ENCODE data around the gene RNF128. TPM values are rescaled to one million over a fixed set of nuclear protein-coding genes. Genes with fewer than 3 reads are reported as not detected.
"Not testable (repeated sequence)": the region's sequence is repeated elsewhere in the genome, so short reads cannot be mapped to it uniquely, and the experiment has no call there.

Gene RNF128
- total and polyA plus RNA-seq, 4 experiments from 2014 or later = 0.11 to 0.42 (median 0.23) TPM; not detected in 1

DNA sequence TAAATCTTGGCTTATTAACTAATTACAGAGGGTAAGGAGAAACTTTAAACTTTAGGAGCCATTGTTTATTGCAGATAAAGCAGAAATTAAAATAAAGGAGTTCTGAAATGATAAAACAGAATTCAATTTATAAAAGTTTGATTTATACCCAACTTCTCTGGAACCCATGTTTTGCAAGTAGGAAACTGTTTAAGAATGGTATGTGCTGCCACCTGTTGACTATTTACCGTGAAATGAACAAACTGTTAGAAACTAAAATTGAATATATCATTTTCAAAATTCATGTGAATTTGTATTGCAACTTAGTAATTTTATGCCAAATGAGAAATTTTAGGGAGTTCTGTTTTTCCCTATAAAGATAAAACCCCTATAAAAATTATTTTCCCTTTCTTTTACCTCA is 65.0 kb downstream of the RNF128 start:
- Mint-ChIP-seq H3K4me3 (no peak overlapping the region), H3K36me3 (no peaks in the 10 kb centered on the region), H3K4me1 (no peaks in the 10 kb centered on the region), H3K9me3 (no peaks in the 10 kb centered on the region), H3K27ac (no peak overlapping the region), H3K27me3 (no peaks in the 10 kb centered on the region)
- intact Hi-C loops (cut with micrococcal nuclease) = no loop called here
- Histone ChIP-seq H3K4me1 (ENCODE audit: insufficient read depth, low read length) (no peaks in the 10 kb centered on the region), H3K27ac (ENCODE audit: low read depth, low read length) (no peak overlapping the region), H3K4me3 (ENCODE audit: low read length in 2 of 2) (no peak overlapping the region), H3K36me3 (ENCODE audit: insufficient read depth, low read length) (no peaks in the 10 kb centered on the region), H3K9me3 (ENCODE audit: control insufficient read depth in 1 of 2, low read length in 2 of 2) (no peaks in the 10 kb centered on the region), H3K27me3 (ENCODE audit: insufficient read depth, low read length) (no peaks in the 10 kb centered on the region)
- CTCF ChIA-PET (ENCODE audit: partially characterized antibody) = interaction anchor here (1.5 to 2.6 kb wide), 2 partner anchors 310 to 314 kb away, joined by 3 to 9 read pairs; no protein-coding TSS in a partner anchor
- peak in 2 of 5 donors; percentile 1 to 5 for DNase-seq
- POLR2A ChIA-PET (ENCODE audit: partially characterized antibody) = no interaction called here

DNA sequence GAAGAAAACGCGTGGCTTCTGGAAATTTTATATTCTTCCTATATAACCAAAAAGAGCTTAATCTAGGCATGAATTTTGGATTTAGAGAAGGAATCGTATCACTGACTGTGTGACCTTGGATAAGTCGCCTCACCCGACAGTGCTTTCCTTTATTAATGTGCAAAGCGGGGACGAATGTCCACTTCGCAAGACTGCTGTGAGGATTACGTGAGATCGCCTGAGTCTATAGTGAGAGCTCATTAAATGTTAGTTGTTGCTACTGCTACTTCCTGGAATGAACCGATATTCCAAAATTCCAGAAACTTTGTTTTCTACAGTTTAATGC is 75.5 kb downstream of the RNF128 start:
- CTCF ChIA-PET (ENCODE audit: partially characterized antibody) = no interaction called here
- Mint-ChIP-seq H3K27me3 (peaks cover 4 to 11% of the 10 kb centered on the region in 2 donors), H3K9me3 (peaks cover 0 to 7% (median 0%) of the 10 kb centered on the region in 8 donors), H3K27ac (peak overlapping the region in 1 of 7 donors; percentile 6), H3K36me3 (peaks cover 0 to 2% of the 10 kb centered on the region in 2 donors), H3K4me1 (peaks cover 6 to 17% (median 12%) of the 10 kb centered on the region in 4 donors), H3K4me3 (peak overlapping the region; percentile 24 to 97 (median 92))
- H3K27me3 ChIP-seq (ENCODE audit: insufficient read depth, low read length) = peaks cover 3% of the 10 kb centered on the region
- peak overlapping the region; percentile 36 to 52 for H3K4me3 ChIP-seq (ENCODE audit: low read length in 2 of 2)
- H3K4me1 ChIP-seq (ENCODE audit: insufficient read depth, low read length) = peaks cover 3% of the 10 kb centered on the region
- H3K9me3 ChIP-seq (ENCODE audit: control insufficient read depth in 1 of 2, low read length in 2 of 2) = no peaks in the 10 kb centered on the region
- no peaks in the 10 kb centered on the region for H3K36me3 ChIP-seq (ENCODE audit: insufficient read depth, low read length)
- POLR2A ChIA-PET (ENCODE audit: partially characterized antibody) = no interaction called here
- DNase-seq = no peak
- intact Hi-C loops (cut with micrococcal nuclease) = loop anchor here (5.0 to 10.0 kb wide), 2 partner anchors 190 to 313 kb away; partner anchors contain the start of genes RADX and RBM41
- no peak overlapping the region for H3K27ac ChIP-seq (ENCODE audit: low read depth, low read length)

DNA sequence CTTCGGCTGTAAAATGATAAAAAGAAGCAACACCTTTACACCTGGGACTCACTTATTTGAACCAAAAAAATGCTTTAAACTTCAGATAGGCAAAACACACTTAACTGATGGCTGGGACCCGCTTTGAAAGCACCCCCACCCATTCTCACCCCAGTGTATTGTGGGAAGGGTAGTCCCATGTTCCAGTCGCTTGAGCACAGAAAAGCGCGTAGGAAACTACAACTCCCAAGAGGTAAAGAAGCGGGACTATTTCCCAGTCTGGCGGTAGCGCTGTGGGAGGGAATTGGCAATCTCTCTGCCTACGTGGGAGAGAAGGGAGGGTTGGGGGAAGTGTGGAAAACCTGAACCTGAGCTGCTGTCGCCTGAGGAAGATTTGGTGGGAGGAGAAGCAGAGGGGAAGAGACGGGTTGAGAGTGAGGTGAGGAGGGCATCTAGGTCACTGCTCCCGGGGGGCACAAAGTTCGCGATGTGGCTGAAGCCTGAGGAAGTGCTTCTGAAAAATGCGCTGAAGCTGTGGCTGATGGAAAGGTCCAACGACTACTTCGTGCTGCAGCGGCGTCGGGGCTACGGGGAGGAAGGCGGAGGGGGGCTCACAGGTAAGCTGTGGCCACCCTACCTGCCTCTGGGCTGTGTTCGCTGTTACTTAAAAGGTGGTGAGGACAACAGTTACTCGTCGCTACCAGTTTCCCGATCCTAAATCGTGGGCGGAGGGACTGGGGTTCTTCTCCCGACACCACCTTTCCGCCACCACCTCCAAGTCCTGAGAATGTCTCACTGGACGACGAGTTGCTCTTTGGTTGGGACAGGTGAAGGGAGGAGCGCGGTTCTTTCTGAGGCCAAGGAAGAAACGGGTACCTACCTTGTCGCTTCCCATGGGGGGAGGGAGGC is 76.1 kb downstream of the RNF128 start, which contains the start of gene TBC1D8B:
TBC1D8B (plus strand) TSS at position 286 of the 888 bp plus-strand sequence; CDS start at position 467, 181 bp downstream.
- ChIA-PET CTCF (ENCODE audit: partially characterized antibody) (no interaction called here), POLR2A (ENCODE audit: partially characterized antibody) (no interaction called here)
- H3K27me3 Mint-ChIP-seq = peaks cover 4 to 11% of the 10 kb centered on the region in 2 donors
- Histone ChIP-seq H3K4me3 (ENCODE audit: low read length in 2 of 2) (peak within 1 kb of the TSS; percentile 36 to 52), H3K27ac (ENCODE audit: low read depth, low read length) (no peak within 1 kb of the TSS), H3K9me3 (ENCODE audit: control insufficient read depth in 1 of 2, low read length in 2 of 2) (no peaks in the 10 kb centered on the region), H3K4me1 (ENCODE audit: insufficient read depth, low read length) (peaks cover 3% of the 10 kb centered on the region), H3K27me3 (ENCODE audit: insufficient read depth, low read length) (peaks cover 3% of the 10 kb centered on the region), H3K36me3 (ENCODE audit: insufficient read depth, low read length) (no peaks in the 10 kb centered on the region)
- peaks cover 0 to 7% (median 0%) of the 10 kb centered on the region in 8 donors for H3K9me3 Mint-ChIP-seq
- H3K4me3 Mint-ChIP-seq = peak within 1 kb of the TSS; percentile 89 to 97 (median 92)
- intact Hi-C loops (cut with micrococcal nuclease) = loop anchor here (5.0 to 10.0 kb wide), 2 partner anchors 190 to 312 kb away; partner anchors contain the start of genes RADX and RBM41
- peaks cover 6 to 17% (median 12%) of the 10 kb centered on the region in 4 donors for H3K4me1 Mint-ChIP-seq
- H3K27ac Mint-ChIP-seq = peak within 1 kb of the TSS in 4 of 7 donors; percentile 74 to 86 (median 82)
- H3K36me3 Mint-ChIP-seq = peaks cover 0 to 2% of the 10 kb centered on the region in 2 donors
- DNase-seq = peak; percentile 5 to 36 (median 20)

DNA sequence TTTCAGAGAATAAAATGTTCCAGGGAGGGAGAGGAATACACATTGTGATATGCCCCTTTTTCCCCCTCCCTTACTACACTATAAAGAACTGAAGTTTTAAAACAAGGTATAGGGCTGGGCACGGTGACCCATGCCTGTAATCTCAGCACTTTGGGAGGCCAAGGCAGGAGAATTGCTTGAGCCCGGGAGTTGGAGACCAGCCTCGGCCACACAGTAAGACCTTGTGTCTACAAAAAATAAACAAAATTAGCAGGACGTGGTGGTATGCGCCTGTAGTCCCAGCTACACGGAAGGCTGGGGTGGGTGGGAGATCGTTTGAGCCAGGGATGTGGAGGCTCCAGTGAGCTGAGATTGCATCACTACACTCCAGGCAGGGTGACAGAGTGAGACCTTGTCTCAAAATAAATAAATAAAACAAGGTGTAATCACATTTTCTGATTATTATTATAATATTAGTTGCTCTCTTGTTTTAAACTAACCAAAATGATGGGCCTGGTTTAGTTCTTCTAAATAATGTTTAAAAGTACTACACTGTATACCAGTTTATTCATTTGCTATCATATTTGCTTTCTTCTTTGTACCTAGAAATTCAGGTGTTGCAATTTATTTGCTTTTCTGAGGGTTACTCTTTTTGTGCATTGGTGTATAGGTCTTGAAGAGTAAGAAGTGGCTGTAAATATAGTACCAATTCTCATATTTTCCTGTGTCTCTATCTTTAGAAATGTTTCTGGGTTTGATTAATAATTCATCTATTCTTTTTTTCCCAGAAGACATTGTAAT is 84.8 kb downstream of the RNF128 start:
- Mint-ChIP-seq H3K4me3 (no peak overlapping the region), H3K27me3 (peaks cover 0 to 2% of the 10 kb centered on the region in 2 donors)

DNA sequence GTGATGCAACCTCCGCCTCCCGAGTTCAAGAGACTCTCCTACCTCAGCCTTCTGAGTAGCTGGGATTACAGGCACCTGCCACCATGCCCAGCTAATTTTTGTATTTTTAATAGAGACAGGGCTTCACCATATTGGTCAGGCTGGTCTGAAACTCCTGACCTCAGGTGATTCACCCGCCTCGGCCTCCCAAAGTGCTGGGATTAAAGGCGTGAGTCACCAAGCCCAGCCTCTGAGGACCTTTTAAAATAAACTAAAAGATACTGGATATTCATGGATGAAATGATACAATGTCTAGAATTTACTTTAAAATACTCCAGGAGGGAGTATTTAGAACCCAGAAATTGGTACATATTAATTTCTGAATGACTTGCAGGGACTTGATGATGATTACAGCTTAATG is 86.4 kb downstream of the RNF128 start:
- H3K9me3 Mint-ChIP-seq; H3K4me3 ChIP-seq (ENCODE audit: low read length in 2 of 2); H3K9me3 ChIP-seq (ENCODE audit: control insufficient read depth in 1 of 2, low read length in 2 of 2); H3K27me3 ChIP-seq (ENCODE audit: insufficient read depth, low read length); H3K27ac Mint-ChIP-seq; CTCF ChIA-PET (ENCODE audit: partially characterized antibody); intact Hi-C loops (cut with micrococcal nuclease); H3K27me3 Mint-ChIP-seq; H3K36me3 ChIP-seq (ENCODE audit: insufficient read depth, low read length); H3K4me3 Mint-ChIP-seq; H3K36me3 Mint-ChIP-seq; POLR2A ChIA-PET (ENCODE audit: partially characterized antibody); H3K4me1 ChIP-seq (ENCODE audit: insufficient read depth, low read length); H3K4me1 Mint-ChIP-seq; DNase-seq; H3K27ac ChIP-seq (ENCODE audit: low read depth, low read length): not testable (repeated sequence)

More for the DNA sequence above, 84.8 kb downstream of the RNF128 start:
- CTCF ChIA-PET (ENCODE audit: partially characterized antibody) = no interaction called here
- DNase-seq = no peak
- H3K9me3 Mint-ChIP-seq = no peaks in the 10 kb centered on the region
- H3K9me3 ChIP-seq (ENCODE audit: control insufficient read depth in 1 of 2, low read length in 2 of 2) = no peaks in the 10 kb centered on the region
- no peak overlapping the region for H3K4me3 ChIP-seq (ENCODE audit: low read length in 2 of 2)
- no peaks in the 10 kb centered on the region for H3K4me1 Mint-ChIP-seq
- POLR2A ChIA-PET (ENCODE audit: partially characterized antibody) = no interaction called here
- H3K27me3 ChIP-seq (ENCODE audit: insufficient read depth, low read length) = no peaks in the 10 kb centered on the region
- no peak overlapping the region for H3K27ac ChIP-seq (ENCODE audit: low read depth, low read length)
- no peaks in the 10 kb centered on the region for H3K36me3 ChIP-seq (ENCODE audit: insufficient read depth, low read length)
- H3K36me3 Mint-ChIP-seq = no peaks in the 10 kb centered on the region
- no peaks in the 10 kb centered on the region for H3K4me1 ChIP-seq (ENCODE audit: insufficient read depth, low read length)
- H3K27ac Mint-ChIP-seq = no peak overlapping the region
- intact Hi-C loops (cut with micrococcal nuclease) = no loop called here

DNA sequence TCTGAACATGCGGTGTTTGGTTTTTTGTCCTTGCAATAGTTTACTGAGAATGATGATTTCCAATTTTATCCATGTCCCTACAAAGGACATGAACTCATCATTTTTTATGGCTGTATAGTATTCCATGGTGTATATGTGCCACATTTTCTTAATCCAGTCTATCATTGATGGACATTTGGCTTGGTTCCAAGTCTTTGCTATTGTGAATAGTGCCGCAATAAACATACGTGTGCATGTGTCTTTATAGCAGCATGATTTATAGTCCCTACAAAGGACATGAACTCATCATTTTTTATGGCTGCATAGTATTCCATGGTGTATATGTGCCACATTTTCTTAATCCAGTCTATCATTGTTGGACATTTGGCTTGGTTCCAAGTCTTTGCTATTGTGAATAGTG is 87.6 kb downstream of the RNF128 start:
- POLR2A ChIA-PET (ENCODE audit: partially characterized antibody); H3K4me3 ChIP-seq (ENCODE audit: low read length in 2 of 2); H3K27me3 Mint-ChIP-seq; H3K9me3 ChIP-seq (ENCODE audit: control insufficient read depth in 1 of 2, low read length in 2 of 2); H3K27me3 ChIP-seq (ENCODE audit: insufficient read depth, low read length); H3K4me1 Mint-ChIP-seq; DNase-seq; H3K9me3 Mint-ChIP-seq; H3K36me3 Mint-ChIP-seq; H3K4me1 ChIP-seq (ENCODE audit: insufficient read depth, low read length); H3K4me3 Mint-ChIP-seq; H3K27ac Mint-ChIP-seq; H3K36me3 ChIP-seq (ENCODE audit: insufficient read depth, low read length); H3K27ac ChIP-seq (ENCODE audit: low read depth, low read length); CTCF ChIA-PET (ENCODE audit: partially characterized antibody); intact Hi-C loops (cut with micrococcal nuclease): not testable (repeated sequence)
